ENCODE measurements around the gene LVRN. TPM values are rescaled to one million over a fixed set of nuclear protein-coding genes. Genes with fewer than 3 reads are reported as not detected.

LVRN gene
- total RNA-seq, 1 experiment from 2014 or later = 1.9 TPM

- no peaks in the 10 kb centered on the region for H3K36me3 ChIP-seq (ENCODE audit: control insufficient read depth in 1 of 2, insufficient read depth in 2 of 2, low read length in 2 of 2)
- TF ChIP-seq CBX3 (IDR thresholded peaks at IDR 0.05; ENCODE audit: low read depth) = no peak
- no peak for TF ChIP-seq ZNF274 (IDR thresholded peaks at IDR 0.05; ENCODE audit: low read depth, low read length)
- no peak for TF ChIP-seq RAD21 (IDR thresholded peaks at IDR 0.05; ENCODE audit: low read depth)
- no peak for TF ChIP-seq POLR2AphosphoS5 (IDR thresholded peaks at IDR 0.05; ENCODE audit: low read depth, low read length)
- no peak for TF ChIP-seq ATF3 (IDR thresholded peaks at IDR 0.05)
- TF ChIP-seq TCF7L2 (IDR thresholded peaks at IDR 0.05; ENCODE audit: borderline replicate concordance, extremely low read depth, insufficient read depth, insufficient read length) = no peak
- TF ChIP-seq ELF1 (IDR thresholded peaks at IDR 0.05; ENCODE audit: borderline replicate concordance, low read depth) = no peak
- TF ChIP-seq FOSL1 (IDR thresholded peaks at IDR 0.05; ENCODE audit: low read depth) = no peak
- no peak for TF ChIP-seq ZFX (IDR thresholded peaks at IDR 0.05)
- no peak for TF ChIP-seq POLR2A (IDR thresholded peaks at IDR 0.05; ENCODE audit: borderline replicate concordance, extremely low read depth, insufficient read depth, insufficient read length)
- TF ChIP-seq EZH2 (IDR thresholded peaks at IDR 0.05) = no peak
- TF ChIP-seq MAX (IDR thresholded peaks at IDR 0.05) = no peak
- no peak for TF ChIP-seq CTCF (IDR thresholded peaks at IDR 0.05 in 2 of 3, conservative IDR thresholded peaks at IDR 0.05 in 1 of 3; ENCODE audit: borderline replicate concordance in 1 of 3, insufficient read depth in 1 of 3, low read depth in 2 of 3, low read length in 2 of 3)
- H3K9me2 ChIP-seq (ENCODE audit: insufficient read depth) = no peaks in the 10 kb centered on the region
- peaks cover 0 to 3% of the 10 kb centered on the region in 2 experiments; a peak in 2 of 4 replicates for H3K4me1 ChIP-seq (ENCODE audit: control insufficient read depth in 1 of 2, insufficient read depth in 2 of 2, low read length in 2 of 2)
- no peak for DNase-seq (ENCODE audit: low read depth, low spot score)
- no peak overlapping the region for H3K4me3 ChIP-seq (replicated peaks in 1 of 2; ENCODE audit: low read depth in 1 of 2, low read length in 2 of 2)
- BruUV-seq (replicated peaks) = no TSS peak
- ATAC-seq = no peak
- H3K9me3 ChIP-seq (ENCODE audit: control insufficient read depth in 1 of 2, insufficient read depth in 1 of 2, low read depth in 1 of 2, low read length in 2 of 2) = no peaks in the 10 kb centered on the region
- no peak overlapping the region for H3K27ac ChIP-seq (ENCODE audit: low read depth, low read length)
- no peak overlapping the region for H2AFZ ChIP-seq (ENCODE audit: low read depth, low read length, poor library complexity, severe bottlenecking)
- intact Hi-C loops (cut with micrococcal nuclease) = no loop called here
- CTCF ChIA-PET = no interaction called here
- H3K9ac ChIP-seq (ENCODE audit: low read length) = no peak overlapping the region
- H3K4me2 ChIP-seq (ENCODE audit: low read length) = no peak overlapping the region
- no peaks in the 10 kb centered on the region for H3K27me3 ChIP-seq (ENCODE audit: insufficient read depth, low read length)
- no peaks in the 10 kb centered on the region for H3K79me2 ChIP-seq (ENCODE audit: insufficient read depth, low read length)
- POLR2A ChIA-PET = no interaction called here
- RAD21 ChIA-PET (ENCODE audit: low non-redundant PET in 1 of 2, low total read pairs in 2 of 2, uncharacterized antibody in 2 of 2, unreplicated experiment in 2 of 2) = no interaction called here
- H4K20me1 ChIP-seq (ENCODE audit: insufficient read depth) = no peaks in the 10 kb centered on the region
Measured at GRCh38 chr5:115956957-115957356, 5.3 kb upstream of the LVRN start.

Data from HCT116 (cell line).